Ishikawa (cell line): Measurements from ENCODE around the gene CD300LD.

Source experiments
- CEBPB ChIP-seq: IDR thresholded peaks from 2 replicates; pipeline ENCODE4 v1.6.1; 2012
- CREB1 ChIP-seq: IDR thresholded peaks from 2 replicates; pipeline ENCODE4 v1.6.1; 2012; ENCODE audit warnings: low read depth
- FOXM1 ChIP-seq: IDR thresholded peaks from 2 replicates; pipeline ENCODE4 v1.6.1; 2012; ENCODE audit warnings: low read depth, borderline replicate concordance
- MAX ChIP-seq: IDR thresholded peaks from 2 replicates; pipeline ENCODE4 v1.6.1; 2012
- NFIC ChIP-seq: IDR thresholded peaks from 2 replicates; pipeline ENCODE4 v1.6.1; 2012
- RAD21 ChIP-seq: IDR thresholded peaks from 2 replicates; pipeline ENCODE4 v1.6.1; 2012; ENCODE audit warnings: low read depth
- ZBTB7A ChIP-seq: IDR thresholded peaks from 2 replicates; pipeline ENCODE4 v1.6.1; 2012; ENCODE audit warnings: low read depth

GRCh38 chr17:74579900-74580299 is 12.2 kb downstream of the CD300LD start:
- no peak for TF ChIP-seq CEBPB
- no peak for TF ChIP-seq RAD21
- TF ChIP-seq MAX, result no peak
- no peak for TF ChIP-seq CREB1
- TF ChIP-seq ZBTB7A, result no peak
- no peak for TF ChIP-seq NFIC
- TF ChIP-seq FOXM1, result no peak
